ELF-1 (cell line): Measurements from ENCODE around the gene UCN3.
A peak's percentile ranks its signal among the peaks of the same experiment; 100 is the strongest.
"Not testable (repeated sequence)": the region's sequence is repeated elsewhere in the genome, so short reads cannot be mapped to it uniquely, and the experiment has no call there.

Experiments used
- DNase-seq: peaks from one replicate; pipeline ENCODE4 v3.0.0-alpha.2; 2016; ENCODE audit warnings: low read depth, low spot score

The UCN3 gene

DNA sequence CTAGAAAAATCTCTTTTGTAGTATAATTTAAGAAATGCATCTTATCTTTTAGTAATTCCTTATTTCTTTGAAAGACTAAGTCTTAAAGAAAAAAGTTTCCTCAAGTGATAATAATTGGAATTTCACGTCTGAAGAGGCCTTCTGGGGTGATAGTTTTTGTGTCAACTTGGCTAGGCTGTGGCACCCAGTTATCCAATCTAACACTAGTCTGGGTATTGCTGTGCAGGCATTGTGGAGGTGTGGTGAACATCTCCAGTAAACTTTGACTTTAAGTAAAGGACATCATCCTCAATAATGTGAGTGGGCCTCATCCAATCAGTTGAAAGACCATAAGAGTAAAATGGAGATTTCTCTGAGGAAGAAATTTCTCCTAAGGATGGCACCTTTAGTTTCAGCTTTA is 42.2 kb downstream of the UCN3 start:
- no peak for DNase-seq

DNA sequence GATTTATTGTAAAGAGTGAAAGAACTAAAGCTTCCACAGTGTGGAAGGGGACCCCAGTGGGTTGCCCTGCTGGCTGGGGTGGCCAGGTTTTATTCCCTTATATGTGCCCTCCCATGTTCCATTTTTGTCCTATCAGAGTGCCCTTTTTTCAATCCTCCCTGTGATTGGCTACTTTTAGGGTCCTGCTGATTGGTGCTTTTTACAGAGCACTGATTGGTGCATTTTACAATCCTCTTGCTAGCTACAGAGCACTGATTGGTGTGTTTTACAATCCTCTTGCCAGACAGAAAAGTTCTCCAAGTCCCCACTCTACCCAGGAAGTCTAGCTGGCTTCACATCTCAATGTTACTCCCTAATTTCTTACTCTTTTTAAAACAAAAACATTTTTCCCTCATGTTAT is 46.0 kb downstream of the UCN3 start:
- DNase-seq: not testable (repeated sequence)

DNA sequence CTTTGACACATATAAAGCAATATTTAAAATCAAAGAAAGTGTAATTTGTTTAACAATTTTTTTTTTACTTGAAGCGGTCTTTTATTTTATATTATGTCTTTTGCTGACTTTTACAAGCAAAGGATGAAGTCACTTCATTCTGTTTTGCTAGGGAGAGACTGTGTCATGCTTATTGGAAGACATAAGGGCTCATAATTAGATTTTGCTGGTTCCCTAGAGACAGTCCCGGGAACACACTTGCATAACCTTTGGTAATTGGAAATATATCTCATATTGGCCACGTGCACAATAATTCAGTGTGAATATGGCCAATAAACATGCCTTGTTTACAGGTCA is 47.1 kb downstream of the UCN3 start:
- DNase-seq: no peak

DNA sequence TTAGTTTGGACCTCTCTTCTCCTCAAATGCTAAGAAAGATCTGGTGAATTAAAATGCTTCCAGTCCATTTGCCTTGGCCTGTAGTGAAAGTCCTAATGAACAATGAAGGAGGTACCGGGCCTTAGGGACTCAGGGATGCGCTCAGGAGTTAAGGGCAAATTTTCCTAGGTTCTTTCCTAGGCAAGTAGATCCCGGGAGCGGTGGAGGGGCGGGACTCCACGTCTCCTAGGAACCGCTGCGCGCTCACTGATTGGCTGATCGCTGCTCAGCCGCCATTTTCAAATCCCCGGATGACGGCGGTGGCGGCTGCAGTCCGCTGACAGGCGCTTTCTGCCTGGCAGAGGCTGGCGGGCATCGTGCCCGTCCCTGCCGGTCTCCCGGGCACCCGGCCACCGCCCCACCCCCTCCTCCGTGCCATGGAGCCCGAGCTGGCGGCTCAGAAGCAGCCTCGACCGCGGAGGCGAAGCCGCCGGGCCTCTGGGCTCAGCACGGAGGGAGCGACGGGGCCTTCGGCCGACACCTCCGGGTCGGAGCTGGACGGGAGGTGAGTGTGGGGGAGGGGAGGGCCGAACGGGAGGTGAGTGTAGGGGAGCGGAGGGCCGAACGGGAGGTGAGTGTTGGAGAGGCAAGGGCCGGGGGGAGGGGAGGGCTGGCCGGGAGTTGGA is 47.6 kb downstream of the UCN3 start, which contains the start of gene NET1:
Gene NET1 (plus strand): TSS at position 281 of the 665 bp plus-strand sequence. CDS start 136 bp downstream, at position 417.
- peak; percentile 97 for DNase-seq

DNA sequence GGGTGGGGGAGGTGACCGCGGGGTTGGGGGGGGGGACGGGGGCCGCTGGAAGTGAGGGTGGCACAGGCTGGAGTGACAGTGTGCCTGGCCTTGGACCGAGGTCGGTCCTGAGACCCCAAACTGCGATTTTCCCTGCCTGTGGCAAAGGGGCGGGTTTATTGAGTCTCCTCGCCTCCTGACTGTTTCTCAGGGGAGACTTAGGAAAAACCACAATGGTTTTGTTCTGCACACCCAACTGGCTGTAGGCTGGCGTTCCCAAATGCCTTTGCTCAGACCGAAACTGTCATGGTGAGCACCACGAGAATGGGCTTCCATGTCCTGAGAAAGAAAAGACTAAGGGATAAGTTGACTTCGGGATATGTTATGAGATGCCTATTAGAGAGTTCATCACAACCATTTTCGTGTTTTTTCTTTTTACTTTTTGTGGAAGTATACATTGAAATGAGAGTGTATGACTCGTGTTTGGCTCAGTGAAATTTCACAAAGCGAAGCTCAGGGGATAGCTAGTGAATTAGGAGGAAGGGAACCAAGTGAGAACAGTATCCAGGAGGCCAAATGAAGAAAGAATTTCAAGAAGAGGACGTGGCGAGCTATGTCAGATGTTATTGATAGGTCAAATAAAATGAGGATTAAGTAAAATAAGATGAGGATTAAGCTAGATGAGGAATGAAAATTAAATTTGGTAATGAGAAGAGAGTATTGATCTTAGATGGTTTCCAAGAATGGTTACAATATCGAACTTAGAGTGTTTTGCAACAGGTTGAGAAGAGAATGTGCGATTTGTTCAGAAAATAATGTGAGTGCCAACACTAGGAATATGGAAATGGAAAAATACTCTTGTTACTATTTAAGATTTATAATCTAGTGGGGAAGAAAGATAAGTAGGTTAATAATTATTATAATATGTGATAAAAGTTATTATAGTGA is 48.5 kb downstream of the UCN3 start:
- DNase-seq: peak; percentile 27

DNA sequence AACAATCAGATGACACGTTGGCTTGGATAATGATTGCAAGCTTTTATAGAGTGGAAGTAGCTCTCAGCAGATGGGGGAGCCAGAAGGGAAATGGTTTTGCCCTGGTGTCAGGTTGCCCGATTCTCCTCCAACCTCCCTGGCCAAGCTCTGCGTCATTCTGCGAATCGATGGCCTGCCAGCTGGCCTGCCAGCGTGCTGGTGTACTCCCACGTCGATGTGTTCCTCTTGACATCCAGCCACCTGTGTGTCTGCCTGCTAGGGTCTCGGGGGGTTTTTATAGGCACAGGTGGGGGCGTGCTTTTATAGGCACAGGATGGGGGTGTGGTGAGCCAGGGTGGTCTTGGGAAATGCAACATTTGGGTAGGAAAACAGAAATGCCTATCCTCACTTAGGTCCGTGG is 52.2 kb downstream of the UCN3 start:
- DNase-seq: no peak

DNA sequence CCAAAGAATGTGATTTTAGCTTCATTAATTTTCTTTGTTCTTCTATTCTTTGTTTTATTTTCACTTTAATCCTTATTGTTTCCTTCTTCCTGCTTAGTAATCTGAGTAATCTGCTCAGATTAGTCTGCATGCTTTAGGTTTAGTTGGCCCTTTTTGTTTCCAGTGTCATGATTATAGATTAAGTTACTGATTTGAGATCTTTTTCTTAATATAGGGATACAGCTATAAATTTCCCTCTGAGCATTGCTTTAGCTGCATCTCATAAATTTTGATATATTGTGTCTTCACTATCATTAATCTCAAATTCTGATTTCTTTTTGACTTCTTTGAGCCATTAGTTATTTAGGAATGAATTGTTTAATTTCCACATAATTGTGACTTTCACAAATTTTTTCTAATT is 53.8 kb downstream of the UCN3 start:
- no peak for DNase-seq

DNA sequence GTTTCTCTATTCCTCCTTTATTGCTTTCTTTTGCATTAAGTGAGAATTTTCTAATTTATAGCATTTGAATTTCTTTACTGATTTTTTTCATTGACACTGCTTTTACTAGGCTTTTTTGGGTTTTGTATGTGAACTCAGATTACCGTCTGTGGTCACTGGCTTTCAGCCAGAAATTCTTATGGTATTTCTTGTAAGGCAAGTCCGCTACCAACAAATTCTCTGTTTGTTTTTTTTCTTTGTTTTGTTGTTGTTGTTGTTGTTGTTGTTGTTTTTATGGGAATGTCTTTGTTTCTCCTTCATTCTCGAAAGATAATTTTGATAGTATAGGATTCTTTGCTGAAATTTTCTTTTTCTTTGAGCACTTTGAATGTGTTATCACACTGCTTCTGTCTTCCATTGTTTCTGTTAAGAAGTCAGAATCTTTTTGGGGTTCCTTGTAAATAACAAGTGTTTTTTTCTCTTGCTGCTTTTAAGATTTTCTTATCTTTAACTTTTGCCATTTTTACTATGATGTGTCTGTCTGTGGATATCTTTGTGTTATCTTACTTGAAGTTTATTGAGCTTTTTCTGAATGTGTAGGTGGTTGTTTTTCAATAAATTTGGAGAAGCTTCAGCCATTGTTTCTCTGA is 54.8 kb downstream of the UCN3 start:
- no peak for DNase-seq

DNA sequence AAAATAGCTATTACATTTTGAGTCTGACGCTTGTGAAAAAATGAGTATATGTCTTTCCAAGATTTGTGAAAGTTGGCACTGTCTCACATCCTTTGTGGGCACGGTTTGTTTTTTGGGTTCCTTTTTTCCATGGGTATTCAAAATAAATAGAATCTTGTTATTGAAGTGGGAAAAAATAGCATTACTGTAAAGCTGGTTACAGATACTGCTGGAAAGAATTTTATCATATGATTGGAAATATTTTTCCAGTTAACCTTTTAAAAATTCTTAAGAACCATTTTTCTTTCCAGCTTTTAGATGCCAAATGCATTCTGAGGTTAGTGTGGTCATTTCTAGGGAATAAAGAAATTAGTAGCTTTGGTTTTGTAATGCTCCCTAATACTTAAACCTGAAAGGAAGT is 59.0 kb downstream of the UCN3 start:
- DNase-seq: no peak
